Adrenal gland (tissue), 5 donors: Measurements from ENCODE around the gene KLHL26.

Experiments used
- CTCF ChIP-seq, 6 experiments: fragments of 450-650 bp in 4 of 6; fragments of 200-600 bp in 2 of 6; sonication (generic) in 1 of 6; IDR thresholded peaks; 1 replicate in 5 of 6; 2 replicates in 1 of 6; pipeline versions ENCODE4 v1.5.1 to v1.8.0; 2016 to 2021; ENCODE audit warnings: antibody characterized with exemption in 6 of 6, mild to moderate bottlenecking in 2 of 6, moderate library complexity in 1 of 6
- POLR2A ChIP-seq, 2 donors: fragments of 450-650 bp; IDR thresholded peaks; one replicate each; pipeline ENCODE4 v1.6.1; 2017; ENCODE audit warnings: antibody characterized with exemption in 2 of 2, mild to moderate bottlenecking in 2 of 2, moderate library complexity in 1 of 2
- donor health status: DM: no; HTN: no; CAD: no.

DNA sequence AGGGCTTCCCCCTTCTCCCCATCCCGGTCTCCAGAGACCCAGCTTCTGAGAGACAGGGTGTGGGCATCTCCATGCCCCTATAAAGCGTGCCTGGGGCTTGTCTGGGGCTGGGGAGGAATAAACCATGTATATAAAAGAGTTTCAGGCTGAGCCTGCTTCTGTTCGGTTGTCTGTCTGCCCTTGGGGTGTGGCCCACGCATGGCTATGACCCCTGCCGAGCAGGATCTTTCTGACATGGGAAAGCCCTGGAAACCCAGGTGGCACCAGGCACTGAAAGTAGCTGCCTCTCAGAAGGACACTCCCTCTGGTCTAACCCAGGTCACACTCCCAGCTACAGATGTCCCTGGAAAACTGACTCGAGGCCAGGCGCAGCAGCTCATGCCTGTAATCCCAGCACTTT is 15.9 kb upstream of the KLHL26 start:
- no peak for TF ChIP-seq CTCF (IDR thresholded peaks at IDR 0.05)
- TF ChIP-seq POLR2A (IDR thresholded peaks at IDR 0.05), result no peak
